Measurements from ENCODE around the gene HABP2.

DNA sequence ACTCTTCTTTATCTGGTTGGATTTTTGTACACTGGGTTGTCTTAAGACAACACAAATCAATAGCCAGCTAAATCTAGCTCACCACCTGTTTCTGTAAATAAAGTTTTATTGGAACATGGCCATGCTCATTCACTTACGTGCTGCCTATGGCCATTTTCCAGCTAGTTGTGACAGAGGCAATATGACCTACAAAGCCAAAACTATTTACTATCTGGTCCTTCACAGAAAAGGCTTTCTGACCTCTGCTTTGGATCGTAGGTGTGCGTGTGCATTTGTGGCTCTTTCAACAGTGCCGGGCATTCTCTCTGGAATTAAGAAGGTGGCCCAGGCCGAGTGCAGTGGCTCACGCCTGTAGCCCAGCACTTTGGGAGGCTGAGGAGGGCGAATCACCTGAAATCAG is 65.5 kb downstream of the HABP2 start:
- TF ChIP-seq CTCF (IDR thresholded peaks at IDR 0.05) (no peak), POLR2A (IDR thresholded peaks at IDR 0.05) (no peak)
